ENCODE measurements around the gene VRK2.

DNA sequence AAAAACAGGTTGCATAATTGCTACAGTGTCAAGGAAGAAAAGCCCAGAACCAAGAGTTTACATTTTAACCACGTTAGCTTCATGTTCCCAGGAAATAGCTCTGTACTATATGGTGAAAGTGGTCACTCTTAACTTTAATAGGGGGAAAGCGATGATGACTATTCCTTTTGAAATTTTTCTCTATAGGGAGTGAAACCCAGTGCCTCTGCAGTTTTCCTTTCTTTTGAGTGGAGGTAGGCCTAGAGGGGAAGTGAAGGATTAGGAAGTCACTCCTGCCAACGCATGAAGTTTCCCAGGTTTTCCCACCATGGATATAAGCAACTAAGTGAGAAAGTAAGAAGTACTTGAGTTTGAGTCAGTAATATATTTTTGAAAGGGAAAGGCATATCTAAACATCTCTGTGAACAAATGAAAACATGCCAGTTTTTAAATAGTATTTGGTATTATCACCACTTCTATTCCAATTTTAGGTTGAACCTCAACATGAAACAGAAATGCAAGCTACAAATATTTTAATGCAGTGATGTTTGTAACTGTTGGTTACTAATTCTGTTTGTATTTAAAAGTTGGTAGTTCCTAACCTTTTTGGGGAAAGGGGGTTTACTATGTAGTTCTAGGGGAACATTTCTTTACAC lies 91.9 kb downstream of the VRK2 start:
- TF ChIP-seq, protein P1, sequence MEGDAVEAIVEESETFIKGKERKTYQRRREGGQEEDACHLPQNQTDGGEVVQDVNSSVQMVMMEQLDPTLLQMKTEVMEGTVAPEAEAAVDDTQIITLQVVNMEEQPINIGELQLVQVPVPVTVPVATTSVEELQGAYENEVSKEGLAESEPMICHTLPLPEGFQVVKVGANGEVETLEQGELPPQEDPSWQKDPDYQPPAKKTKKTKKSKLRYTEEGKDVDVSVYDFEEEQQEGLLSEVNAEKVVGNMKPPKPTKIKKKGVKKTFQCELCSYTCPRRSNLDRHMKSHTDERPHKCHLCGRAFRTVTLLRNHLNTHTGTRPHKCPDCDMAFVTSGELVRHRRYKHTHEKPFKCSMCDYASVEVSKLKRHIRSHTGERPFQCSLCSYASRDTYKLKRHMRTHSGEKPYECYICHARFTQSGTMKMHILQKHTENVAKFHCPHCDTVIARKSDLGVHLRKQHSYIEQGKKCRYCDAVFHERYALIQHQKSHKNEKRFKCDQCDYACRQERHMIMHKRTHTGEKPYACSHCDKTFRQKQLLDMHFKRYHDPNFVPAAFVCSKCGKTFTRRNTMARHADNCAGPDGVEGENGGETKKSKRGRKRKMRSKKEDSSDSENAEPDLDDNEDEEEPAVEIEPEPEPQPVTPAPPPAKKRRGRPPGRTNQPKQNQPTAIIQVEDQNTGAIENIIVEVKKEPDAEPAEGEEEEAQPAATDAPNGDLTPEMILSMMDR (IDR thresholded peaks at IDR 0.05): no peak
- TF ChIP-seq EP300 (IDR thresholded peaks at IDR 0.05): no peak
- no peak for TF ChIP-seq POLR2A (IDR thresholded peaks at IDR 0.05)
